Heart left ventricle (tissue), 16 donors: ENCODE data around the gene CBLIF. TPM values are rescaled to one million over a fixed set of nuclear protein-coding genes. Genes with fewer than 3 reads are reported as not detected.

ENCODE experiments used
- ATAC-seq, 4 donors: fragments of 200-7000 bp; cut with Tn5 transposase; one replicate each; pipeline ENCODE4 v1.9.1; 2020 to 2022; ENCODE audit warnings: moderate library complexity in 4 of 4, mild to moderate bottlenecking in 3 of 4, moderate number of reproducible peaks in 1 of 4
- DNase-seq, 5 donors: peaks; one replicate each; pipeline ENCODE4 v3.0.0-alpha.2; 2020
- H3K27ac ChIP-seq, 12 donors: fragments of 200-600 bp; sonication (generic) in 4 of 12; one replicate each; pipeline versions ENCODE4 v1.5.0 to v1.8.0; 2016 to 2022; ENCODE audit warnings: mild to moderate bottlenecking in 2 of 12
- H3K27me3 ChIP-seq, 9 donors: fragments of 200-600 bp; sonication (generic) in 2 of 9; one replicate each; pipeline versions ENCODE4 v1.5.1 to v1.8.0; 2016 to 2022; ENCODE audit warnings: mild to moderate bottlenecking in 3 of 9
- H3K36me3 ChIP-seq, 9 donors: fragments of 200-600 bp; sonication (generic) in 2 of 9; one replicate each; pipeline versions ENCODE4 v1.5.0 to v1.8.0; 2018 to 2022; ENCODE audit warnings: mild to moderate bottlenecking in 2 of 9
- H3K4me1 ChIP-seq, 12 donors: fragments of 200-600 bp; sonication (generic) in 4 of 12; one replicate each; pipeline versions ENCODE4 v1.5.0 to v1.8.0; 2016 to 2022; ENCODE audit warnings: mild to moderate bottlenecking in 3 of 12
- H3K4me3 ChIP-seq, 12 donors: fragments of 200-600 bp; sonication (generic) in 4 of 12; one replicate each; pipeline versions ENCODE4 v1.5.0 to v1.8.0; 2017 to 2022; ENCODE audit warnings: mild to moderate bottlenecking in 9 of 12, moderate library complexity in 4 of 12
- H3K9me3 ChIP-seq, 12 donors: fragments of 200-600 bp; sonication (generic) in 4 of 12; one replicate each; pipeline versions ENCODE4 v1.5.0 to v1.8.0; 2016 to 2022; ENCODE audit warnings: mild to moderate bottlenecking in 1 of 12
- CTCF ChIP-seq, 12 donors: fragments of 200-600 bp; sonication (generic) in 4 of 12; IDR thresholded peaks; one replicate each; pipeline versions ENCODE4 v1.5.0 to v1.8.0; 2018 to 2022; ENCODE audit warnings: antibody characterized with exemption in 12 of 12, mild to moderate bottlenecking in 5 of 12
- POLR2A ChIP-seq, 2 donors: fragments of 450-650 bp; IDR thresholded peaks; one replicate each; pipeline ENCODE4 v1.6.1; 2017; ENCODE audit warnings: antibody characterized with exemption in 2 of 2, mild to moderate bottlenecking in 2 of 2, moderate library complexity in 2 of 2
- WGBS, 4 donors: extraction: QIAGEN DNeasy Blood & Tissue Kit in 2 of 4; methylation state at CpG; one replicate each; pipeline versions ENCODE4 v1.1.5 to v1.1.7; 2013 to 2018; 5-methylcytosine and 5-hydroxymethylcytosine counted together
- intact Hi-C, 10 donors: fragments of 100-400 bp; cut with DNase I; formaldehyde crosslinking; loops; one replicate each; pipeline versions ENCODE4 v1.11.1 to v1.14.2; 2022
- polyA plus RNA-seq, 2 donors: library from polyadenylated mRNA; stranded (reverse); fragments of 200-250 nt; gene quantifications; one replicate each; pipeline ENCODE4 v1.2.3, GENCODE V29; 2013
- total RNA-seq, 9 donors: library from RNA; depleted of rRNA in 2 of 9; stranded (reverse); fragments of >200 nt in 2 of 9; fragmentation: NEBNext Ultra II Directional in 3 of 9; extraction: Animal tissue kit (Norgen Biotek cat#: 25700) in 3 of 9; gene quantifications; one replicate each; pipeline versions ENCODE4 v1.1.0 to v1.2.4, GENCODE V29; 2016 to 2023
- donor health status: ischemic (EF 13 %, LVEDD 7.1; RV severe dilation, severe dysfunction).
- donor health status: healthy with polysubstance abuse.
- donor health status: DM: no; HTN: yes; CAD: no.
- donor health status: DM: no; HTN: no; CAD: no.
- donor health status: ischemic (EF 25% LVEDD 6.9; RV normal size, moderate dysfunction).
- donor health status: ischemic (EF 25% LVEDD 5.7; RV mildly dilated, moderate dysfunction).
- donor health status: healthy.
- donor health status: DM: yes; HTN: yes; CAD: no.
- donor health status: ischemic (EF 35%, LVEDD 5.7; RV mildly dilated, moderate dysfunction).
- donor health status: nonischemic (EF 11% LVEDD 7.7; RV severe dilation, severe dysfunction).
- donor health status: DM: yes; HTN: yes; CAD: no.
- donor health status: PGD.
- donor health status: ischemic (EF 29% LVEDD 5.4; RV normal size, mild dysfunction).
- donor health status: nonischemic (EF 23%, LVEDD 6.1; RV moderate dilation, normal function).

The CBLIF gene
- total and polyA plus RNA-seq, 11 donors, result not detected

GRCh38 chr11:59839615-59840014 lies 5.7 kb downstream of the CBLIF start:
- no peak for DNase-seq
- ATAC-seq, result no peak

GRCh38 chr11:59833602-59834001 lies 11.7 kb downstream of the CBLIF start:
- intact Hi-C loops, result no loop called here
- WGBS, 4 donors, result 71 to 81% (median 81%) methylated on average over 2 of the region's 2 CpGs
- Histone ChIP-seq H3K27me3 (no peaks in the 10 kb centered on the region), H3K4me1 (peaks cover 0 to 4% (median 0%) of the 10 kb centered on the region in 12 donors), H3K36me3 (no peaks in the 10 kb centered on the region), H3K9me3 (no peaks in the 10 kb centered on the region), H3K27ac (no peak overlapping the region), H3K4me3 (no peak overlapping the region)
- DNase-seq (no peak), ATAC-seq (no peak)
- TF ChIP-seq CTCF (IDR thresholded peaks at IDR 0.05), result no peak
- no peak for TF ChIP-seq POLR2A (IDR thresholded peaks at IDR 0.05)

More at GRCh38 chr11:59839615-59840014, 5.7 kb downstream of the CBLIF start:
- H3K9me3 ChIP-seq, result no peaks in the 10 kb centered on the region
- no peak overlapping the region for H3K4me3 ChIP-seq
- TF ChIP-seq POLR2A (IDR thresholded peaks at IDR 0.05) (no peak), CTCF (IDR thresholded peaks at IDR 0.05) (no peak)
- intact Hi-C loops, result no loop called here
- no peaks in the 10 kb centered on the region for H3K36me3 ChIP-seq
- H3K27me3 ChIP-seq, result no peaks in the 10 kb centered on the region
- no peak overlapping the region for H3K27ac ChIP-seq
- H3K4me1 ChIP-seq, result no peaks in the 10 kb centered on the region

GRCh38 chr11:59829358-59829757 lies 15.9 kb downstream of the CBLIF start:
- no peak for ATAC-seq
- TF ChIP-seq CTCF (IDR thresholded peaks at IDR 0.05), result no peak
- no peak for TF ChIP-seq POLR2A (IDR thresholded peaks at IDR 0.05)
- no peaks in the 10 kb centered on the region for H3K9me3 ChIP-seq
- intact Hi-C loops, result loop anchor here in 6 of 10 donors (5.0 to 10.0 kb wide), 5 partner anchors 85 to 425 kb away; no protein-coding TSS in a partner anchor
- H3K27ac ChIP-seq, result no peak overlapping the region
- no peaks in the 10 kb centered on the region for H3K27me3 ChIP-seq
- H3K36me3 ChIP-seq, result no peaks in the 10 kb centered on the region
- no peak for DNase-seq
- peaks cover 0 to 4% (median 0%) of the 10 kb centered on the region in 12 donors for H3K4me1 ChIP-seq
- H3K4me3 ChIP-seq, result no peak overlapping the region
- WGBS, 4 donors, result 81 to 89% (median 84%) methylated on average over 3 of the region's 3 CpGs

- TF ChIP-seq CTCF (IDR thresholded peaks at IDR 0.05), result peak; percentile 46 to 70 (median 63)
- no peak for TF ChIP-seq POLR2A (IDR thresholded peaks at IDR 0.05)
- H3K4me1 ChIP-seq, result peaks cover 0 to 15% (median 0%) of the 10 kb centered on the region in 12 donors
- no peak overlapping the region for H3K4me3 ChIP-seq
- WGBS, 4 donors, result 4 to 8% (median 6%) methylated on average over 9 of the region's 9 CpGs
- H3K27me3 ChIP-seq, result no peaks in the 10 kb centered on the region
- ATAC-seq, result peak in 3 of 4 donors; percentile 86 to 88 (median 87)
- no peak overlapping the region for H3K27ac ChIP-seq
- peak in 1 of 5 donors; percentile 30 for DNase-seq
- no peaks in the 10 kb centered on the region for H3K9me3 ChIP-seq
- H3K36me3 ChIP-seq, result no peaks in the 10 kb centered on the region
- intact Hi-C loops, result loop anchor here (2.0 to 10.0 kb wide), 10 partner anchors 92 to 794 kb away; no protein-coding TSS in a partner anchor
Measured at GRCh38 chr11:59822989-59823566, 22.2 kb downstream of the CBLIF start.
